ENCODE data around the gene LCMT1.

The LCMT1 gene

GRCh38 chr16:25199457-25199856 is 87.9 kb downstream of the LCMT1 start:
- DNase-seq (ENCODE audit: low read depth): no peak

DNA sequence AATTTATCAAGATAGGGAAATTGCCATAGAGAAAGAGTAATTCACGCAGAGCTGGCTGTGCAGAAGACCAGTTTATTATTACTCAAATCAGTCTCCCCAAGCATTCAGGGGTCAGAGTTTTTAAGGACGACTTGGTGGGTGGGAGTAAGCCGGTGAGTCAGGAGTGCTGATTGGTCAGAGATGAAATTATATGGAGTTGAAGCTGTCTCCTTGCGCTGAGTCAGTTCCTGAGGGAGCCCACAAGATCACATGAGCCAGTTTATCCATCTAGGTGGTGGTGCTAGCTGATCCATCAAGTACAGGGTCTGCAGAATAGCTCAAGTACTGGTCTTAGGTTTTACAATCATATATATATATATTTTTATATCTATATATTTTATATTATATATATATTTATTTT is 99.2 kb downstream of the LCMT1 start:
- no peak for DNase-seq (ENCODE audit: low read depth)

GRCh38 chr16:25212636-25213035 is 101.1 kb downstream of the LCMT1 start:
- DNase-seq (ENCODE audit: low read depth): no peak

GRCh38 chr16:25213709-25214397 is 102.3 kb downstream of the LCMT1 start:
- DNase-seq (ENCODE audit: low read depth): no peak

DNA sequence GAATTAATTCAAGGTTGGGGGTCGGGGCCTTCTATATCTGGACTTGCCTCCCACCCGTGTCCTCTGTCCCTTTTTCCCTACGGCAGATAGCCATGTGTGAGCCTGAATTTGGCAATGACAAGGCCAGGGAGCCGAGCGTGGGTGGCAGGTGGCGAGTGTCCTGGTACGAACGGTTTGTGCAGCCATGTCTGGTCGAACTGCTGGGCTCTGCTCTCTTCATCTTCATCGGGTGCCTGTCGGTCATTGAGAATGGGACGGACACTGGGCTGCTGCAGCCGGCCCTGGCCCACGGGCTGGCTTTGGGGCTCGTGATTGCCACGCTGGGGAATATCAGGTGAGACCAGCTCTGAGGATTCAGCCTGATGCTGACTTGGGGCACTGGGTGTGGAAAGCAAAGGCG is 105.6 kb downstream of the LCMT1 start:
- no peak for DNase-seq (ENCODE audit: low read depth)

DNA sequence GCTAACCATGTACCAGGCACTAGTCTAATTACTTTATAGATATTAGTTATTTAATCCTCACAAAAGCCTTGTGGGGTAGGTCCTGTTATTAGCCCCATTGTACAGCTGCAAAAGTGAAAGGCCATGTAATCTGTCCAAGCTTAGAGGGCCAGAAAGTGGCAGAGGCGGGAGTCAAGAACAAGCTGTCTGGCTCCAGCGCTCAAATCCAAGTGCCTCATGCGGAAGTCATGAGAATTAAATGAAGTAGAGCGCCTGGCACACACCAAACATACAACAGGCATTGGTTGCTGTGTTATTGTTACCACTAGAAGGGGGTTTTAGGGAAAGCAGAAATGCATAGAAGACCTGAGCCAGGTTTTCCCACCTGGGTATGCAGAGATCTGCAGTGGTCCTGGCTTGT is 106.4 kb downstream of the LCMT1 start:
- DNase-seq (ENCODE audit: low read depth): no peak

DNA sequence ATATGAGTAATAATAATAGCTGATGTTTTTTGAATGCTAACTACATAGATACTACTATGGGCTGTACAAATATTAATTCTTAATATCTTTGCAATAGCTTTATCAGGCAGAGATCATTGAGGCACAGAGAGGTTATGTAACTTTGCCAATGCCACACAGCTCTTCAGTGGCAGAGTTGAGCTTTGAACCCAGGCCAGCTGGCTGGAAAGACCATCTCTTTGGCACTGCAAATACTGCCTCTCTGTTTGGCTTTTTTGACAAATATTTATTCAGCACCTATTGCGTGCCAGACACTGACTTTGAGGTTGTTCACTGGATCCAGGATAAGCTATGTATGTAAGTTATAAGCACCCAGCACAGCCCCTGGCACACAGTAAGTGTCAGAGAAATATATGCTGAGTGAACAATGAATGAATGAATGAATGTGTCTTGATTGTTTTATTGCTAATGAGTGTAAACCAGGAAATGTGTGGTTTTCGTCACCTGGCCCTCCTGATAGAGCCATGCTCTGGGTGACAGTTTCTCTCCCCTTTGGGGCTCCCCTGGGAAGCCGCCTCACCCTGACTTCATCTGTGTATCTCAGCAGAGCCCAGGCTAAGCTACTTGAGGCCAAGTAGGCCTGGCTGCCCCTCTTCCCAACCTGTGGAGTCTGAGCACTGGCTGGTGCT is 107.7 kb downstream of the LCMT1 start:
- no peak for DNase-seq (ENCODE audit: low read depth)

GRCh38 chr16:25222959-25223358 is 111.4 kb downstream of the LCMT1 start:
- DNase-seq (ENCODE audit: low read depth): no peak

DNA sequence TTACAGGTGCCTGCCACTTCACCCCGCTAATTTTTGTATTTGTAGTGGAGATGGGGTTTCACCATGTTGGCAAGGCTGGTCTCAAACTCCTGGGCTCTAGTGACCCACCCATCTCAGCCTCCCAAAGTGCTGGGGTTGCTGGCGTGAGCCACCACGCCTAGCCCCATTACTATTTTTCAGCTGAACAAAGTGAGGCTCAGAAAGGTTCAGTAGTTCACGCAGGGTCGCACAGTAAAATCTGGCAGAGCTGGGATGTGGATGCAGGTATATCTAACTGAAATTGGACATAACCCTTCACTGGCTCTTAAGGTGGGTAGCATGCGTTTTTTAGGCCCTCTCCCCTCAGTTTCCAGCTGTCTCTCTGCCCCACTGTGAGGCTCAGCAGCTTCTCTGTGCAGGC is 112.4 kb downstream of the LCMT1 start:
- DNase-seq (ENCODE audit: low read depth): no peak

DNA sequence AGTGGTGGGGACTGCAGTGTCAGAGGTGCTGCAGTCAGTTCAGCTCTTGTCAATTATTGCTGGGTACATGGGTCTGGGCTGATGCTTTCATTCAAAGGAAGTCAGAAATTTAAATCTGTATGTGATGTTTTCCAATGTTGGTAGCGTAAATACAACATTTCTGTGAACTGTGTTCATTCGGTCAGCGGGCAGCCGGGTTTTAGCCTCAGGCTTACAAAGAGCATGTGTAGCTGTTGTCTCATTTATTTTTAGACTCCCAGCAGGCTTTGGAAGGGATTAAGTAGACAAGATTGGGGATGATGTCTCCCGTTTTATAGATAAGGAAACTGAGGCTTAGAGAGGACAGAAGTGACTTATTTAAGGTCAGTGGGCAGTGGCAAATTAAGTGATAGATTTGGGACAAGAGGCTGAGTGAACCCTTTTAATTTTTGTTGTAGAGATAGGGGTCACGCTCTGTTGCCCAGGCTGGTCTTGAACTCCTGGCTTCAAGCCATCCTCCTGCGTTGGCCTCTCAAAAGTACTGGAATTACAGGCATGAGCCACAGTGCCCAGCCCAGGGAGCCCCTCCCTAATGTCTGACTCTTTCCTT is 113.3 kb downstream of the LCMT1 start:
- no peak for DNase-seq (ENCODE audit: low read depth)

All from stimulated activated CD8-positive, alpha-beta memory T cell treated with anti-CD3 and anti-CD28 coated beads, Interleukin-7, amount 100 ng/mL, for 24 hours (primary cell).